ENCODE measurements around the gene APLNR. TPM values are rescaled to one million over a fixed set of nuclear protein-coding genes. Genes with fewer than 3 reads are reported as not detected.

APLNR gene
- polyA plus RNA-seq, 2 of the 4 experiments (the other 2 are of a cell fraction) = 0.08 to 0.14 TPM

DNA sequence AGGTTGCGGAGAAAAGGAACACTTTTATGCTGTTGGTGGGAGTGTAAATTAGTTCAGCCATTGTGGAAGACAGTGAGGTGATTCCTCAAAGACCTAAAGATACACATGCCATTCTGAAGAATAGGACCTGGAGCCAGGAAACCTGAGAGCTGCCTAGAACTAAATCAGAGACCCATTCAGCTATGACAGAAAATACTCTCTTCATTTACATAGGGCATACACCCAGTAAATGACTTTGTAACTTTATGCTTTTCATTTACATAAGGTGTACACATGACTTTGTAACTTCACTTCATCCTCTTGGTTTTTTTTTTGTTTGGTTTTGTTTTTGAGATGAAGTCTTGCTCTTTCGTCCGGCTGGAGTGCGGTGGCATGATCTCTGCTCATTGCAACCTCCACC, 25.1 kb upstream of the APLNR start:
- Histone ChIP-seq H3K27ac (no peak overlapping the region), H3K4me2 (no peak overlapping the region), H3K9me3 (no peaks in the 10 kb centered on the region), H3K4me1 (no peaks in the 10 kb centered on the region), H3K4me3 (no peak overlapping the region)
- POLR2A ChIA-PET = no interaction called here
- FAIRE-seq = no peak
- CTCF ChIA-PET = interaction anchor here (0.7 to 4.7 kb wide), 2 partner anchors 12 to 558 kb away, joined by 3 to 26 read pairs; no protein-coding TSS in a partner anchor
- no peak for ATAC-seq
- 63% methylated on average over 4 of the region's 4 CpGs for WGBS (ENCODE audit: missing lambda C conversion rate)
- TF ChIP-seq, protein P1, sequence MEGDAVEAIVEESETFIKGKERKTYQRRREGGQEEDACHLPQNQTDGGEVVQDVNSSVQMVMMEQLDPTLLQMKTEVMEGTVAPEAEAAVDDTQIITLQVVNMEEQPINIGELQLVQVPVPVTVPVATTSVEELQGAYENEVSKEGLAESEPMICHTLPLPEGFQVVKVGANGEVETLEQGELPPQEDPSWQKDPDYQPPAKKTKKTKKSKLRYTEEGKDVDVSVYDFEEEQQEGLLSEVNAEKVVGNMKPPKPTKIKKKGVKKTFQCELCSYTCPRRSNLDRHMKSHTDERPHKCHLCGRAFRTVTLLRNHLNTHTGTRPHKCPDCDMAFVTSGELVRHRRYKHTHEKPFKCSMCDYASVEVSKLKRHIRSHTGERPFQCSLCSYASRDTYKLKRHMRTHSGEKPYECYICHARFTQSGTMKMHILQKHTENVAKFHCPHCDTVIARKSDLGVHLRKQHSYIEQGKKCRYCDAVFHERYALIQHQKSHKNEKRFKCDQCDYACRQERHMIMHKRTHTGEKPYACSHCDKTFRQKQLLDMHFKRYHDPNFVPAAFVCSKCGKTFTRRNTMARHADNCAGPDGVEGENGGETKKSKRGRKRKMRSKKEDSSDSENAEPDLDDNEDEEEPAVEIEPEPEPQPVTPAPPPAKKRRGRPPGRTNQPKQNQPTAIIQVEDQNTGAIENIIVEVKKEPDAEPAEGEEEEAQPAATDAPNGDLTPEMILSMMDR (IDR thresholded peaks at IDR 0.05) = no peak
- TF ChIP-seq, protein P2, sequence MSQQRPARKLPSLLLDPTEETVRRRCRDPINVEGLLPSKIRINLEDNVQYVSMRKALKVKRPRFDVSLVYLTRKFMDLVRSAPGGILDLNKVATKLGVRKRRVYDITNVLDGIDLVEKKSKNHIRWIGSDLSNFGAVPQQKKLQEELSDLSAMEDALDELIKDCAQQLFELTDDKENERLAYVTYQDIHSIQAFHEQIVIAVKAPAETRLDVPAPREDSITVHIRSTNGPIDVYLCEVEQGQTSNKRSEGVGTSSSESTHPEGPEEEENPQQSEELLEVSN (IDR thresholded peaks at IDR 0.05; ENCODE audit: borderline replicate concordance, low read depth) = no peak
- TF ChIP-seq TP53 (CRISPR knock-in tag; IDR thresholded peaks at IDR 0.05) (no peak), MAZ (IDR thresholded peaks at IDR 0.05; ENCODE audit: borderline replicate concordance, low read depth, low read length) (no peak), HOXB13 (CRISPR knock-in tag; IDR thresholded peaks at IDR 0.05; ENCODE audit: low read depth) (no peak), EP300 (IDR thresholded peaks at IDR 0.05) (no peak), HES2 (IDR thresholded peaks at IDR 0.05) (no peak), RNF2 (IDR thresholded peaks at IDR 0.05; ENCODE audit: borderline replicate concordance, low read depth) (no peak), CHD2 (IDR thresholded peaks at IDR 0.05; ENCODE audit: low read length, partially characterized antibody) (no peak), FOXS1 (CRISPR knock-in tag; IDR thresholded peaks at IDR 0.05) (no peak), FOSL2 (IDR thresholded peaks at IDR 0.05) (no peak), FOSL2 (CRISPR knock-in tag; IDR thresholded peaks at IDR 0.05) (no peak), EHMT2 (IDR thresholded peaks at IDR 0.05; ENCODE audit: low read depth) (no peak), JUN (IDR thresholded peaks at IDR 0.05) (no peak), PHF8 (IDR thresholded peaks at IDR 0.05; ENCODE audit: borderline replicate concordance, low read depth) (no peak)
- TF ChIP-seq, protein P3, sequence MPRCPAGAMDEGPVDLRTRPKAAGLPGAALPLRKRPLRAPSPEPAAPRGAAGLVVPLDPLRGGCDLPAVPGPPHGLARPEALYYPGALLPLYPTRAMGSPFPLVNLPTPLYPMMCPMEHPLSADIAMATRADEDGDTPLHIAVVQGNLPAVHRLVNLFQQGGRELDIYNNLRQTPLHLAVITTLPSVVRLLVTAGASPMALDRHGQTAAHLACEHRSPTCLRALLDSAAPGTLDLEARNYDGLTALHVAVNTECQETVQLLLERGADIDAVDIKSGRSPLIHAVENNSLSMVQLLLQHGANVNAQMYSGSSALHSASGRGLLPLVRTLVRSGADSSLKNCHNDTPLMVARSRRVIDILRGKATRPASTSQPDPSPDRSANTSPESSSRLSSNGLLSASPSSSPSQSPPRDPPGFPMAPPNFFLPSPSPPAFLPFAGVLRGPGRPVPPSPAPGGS (IDR thresholded peaks at IDR 0.05) = no peak
- DNase-seq (ENCODE audit: low read depth in 1 of 2, low spot score in 1 of 2) = no peak

DNA sequence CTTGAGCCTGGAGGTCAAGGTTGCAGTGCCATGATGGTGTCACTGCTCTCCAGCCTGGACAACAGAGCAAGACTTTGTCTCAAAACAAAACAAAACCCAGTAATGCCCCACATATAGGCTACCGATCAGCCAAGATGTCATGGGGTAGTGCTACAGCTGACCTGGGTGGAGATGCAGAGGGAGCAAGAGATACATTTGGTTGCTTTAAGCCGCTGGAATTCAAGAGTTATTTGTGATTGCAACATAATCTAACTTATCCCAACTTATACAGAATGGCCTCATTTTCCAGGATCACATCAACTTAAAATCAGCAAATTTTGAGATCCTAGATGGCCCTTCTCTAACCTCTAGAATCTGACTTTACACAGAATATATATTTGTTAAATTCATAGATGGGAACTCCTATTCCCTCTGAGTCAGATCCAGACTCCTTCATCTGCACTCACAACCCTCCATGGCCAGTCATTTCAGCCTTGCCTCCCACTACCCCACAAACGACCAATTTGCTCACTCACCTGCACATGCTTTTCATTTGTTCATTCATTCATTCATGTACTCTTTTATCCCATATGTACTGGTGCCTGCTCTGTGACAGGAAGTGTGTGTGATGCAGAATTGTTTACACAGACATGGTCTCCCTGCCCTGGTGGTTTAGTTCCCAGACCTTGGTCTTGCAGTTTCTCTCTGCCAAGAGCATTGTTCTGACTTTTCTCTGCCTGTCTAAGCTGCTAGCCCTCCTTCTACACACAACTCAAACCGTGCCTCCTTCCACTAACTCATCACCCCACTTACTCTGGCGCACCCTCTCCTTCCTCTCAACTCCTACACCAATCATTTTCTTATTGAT, 24.1 kb upstream of the APLNR start:
- TF ChIP-seq RFX5 (IDR thresholded peaks at IDR 0.05) = no peak
- no peak for TF ChIP-seq HMGXB4 (CRISPR knock-in tag; IDR thresholded peaks at IDR 0.05; ENCODE audit: borderline replicate concordance)
- no peak for TF ChIP-seq TFCP2L1 (CRISPR knock-in tag; IDR thresholded peaks at IDR 0.05)
- TF ChIP-seq CHD4 (IDR thresholded peaks at IDR 0.05; ENCODE audit: borderline replicate concordance) = no peak
- TF ChIP-seq HES2 (IDR thresholded peaks at IDR 0.05) = no peak
- no peak for TF ChIP-seq CBX8 (IDR thresholded peaks at IDR 0.05)
- TF ChIP-seq HOXB13 (CRISPR knock-in tag; IDR thresholded peaks at IDR 0.05; ENCODE audit: low read depth) = no peak
- TF ChIP-seq PBX3 (IDR thresholded peaks at IDR 0.05) = no peak
- TF ChIP-seq RARB (CRISPR knock-in tag; IDR thresholded peaks at IDR 0.05) = no peak
- no peak for TF ChIP-seq HOXA7 (CRISPR knock-in tag; IDR thresholded peaks at IDR 0.05)
- TF ChIP-seq, protein P3 (IDR thresholded peaks at IDR 0.05) = no peak
- TF ChIP-seq ZSCAN20 (CRISPR knock-in tag; IDR thresholded peaks at IDR 0.05) = no peak
- ATAC-seq (no peak), DNase-seq (ENCODE audit: low read depth in 1 of 2, low spot score in 1 of 2) (no peak), FAIRE-seq (no peak)
- POLR2A ChIA-PET = no interaction called here
- 50% methylated on average over 5 of the region's 5 CpGs for WGBS (ENCODE audit: missing lambda C conversion rate)
- Histone ChIP-seq H3K9me3 (no peaks in the 10 kb centered on the region), H3K27ac (no peak overlapping the region), H3K4me3 (no peak overlapping the region), H3K4me2 (no peak overlapping the region), H3K4me1 (no peaks in the 10 kb centered on the region)
- CTCF ChIA-PET = interaction anchor here (0.7 to 4.7 kb wide), 2 partner anchors 11 to 421 kb away, joined by 5 to 26 read pairs; no protein-coding TSS in a partner anchor

All from A549 (cell line).